ENCODE measurements around the gene HLA-DMA. TPM values are rescaled to one million over a fixed set of nuclear protein-coding genes. Genes with fewer than 3 reads are reported as not detected.

The HLA-DMA gene
- total and polyA plus RNA-seq, 2 of the 13 experiments (the other 11 are each of a cell fraction or from before 2014, with no cell fraction given): 0.70 to 0.71 TPM

- TF ChIP-seq KLF9 (CRISPR knock-in tag; IDR thresholded peaks at IDR 0.05; ENCODE audit: low read depth) (peak; percentile 21; the same call in 1 of the 2 replicates), ZNF720 (CRISPR knock-in tag; IDR thresholded peaks at IDR 0.05) (no peak), ZFY (CRISPR knock-in tag; IDR thresholded peaks at IDR 0.05) (peak; percentile 59; the same call in 1 of the 2 replicates), ZNF124 (CRISPR knock-in tag; IDR thresholded peaks at IDR 0.05) (no peak; the same call in 1 of the 2 replicates), SMYD3 (CRISPR knock-in tag; IDR thresholded peaks at IDR 0.05) (peak; percentile 52; the same call in 1 of the 2 replicates), KAT2B (IDR thresholded peaks at IDR 0.05; ENCODE audit: borderline replicate concordance, low read depth, low read length) (no peak), ZNF605 (CRISPR knock-in tag; IDR thresholded peaks at IDR 0.05) (peak; percentile 68), RNF2 (conservative IDR thresholded peaks at IDR 0.05; ENCODE audit: low read depth) (peak; percentile 55; the same call in 1 of the 2 replicates), YY1 (IDR thresholded peaks at IDR 0.05; ENCODE audit: insufficient read depth, insufficient replicate concordance, low read depth, low read length) (peak; percentile 93), ZNF766 (CRISPR knock-in tag; IDR thresholded peaks at IDR 0.05; ENCODE audit: borderline replicate concordance) (peak; percentile 74; the same call in 1 of the 2 replicates), HIVEP1 (CRISPR knock-in tag; IDR thresholded peaks at IDR 0.05) (peak; percentile 52), ZNF777 (CRISPR knock-in tag; IDR thresholded peaks at IDR 0.05) (no peak), HNRNPLL (IDR thresholded peaks at IDR 0.05; ENCODE audit: low read depth, low read length, poor library complexity, severe bottlenecking) (peak; percentile 62), ATF6 (CRISPR knock-in tag; conservative IDR thresholded peaks at IDR 0.05) (peak; percentile 73; the same call in 1 of the 2 replicates), ZNF138 (CRISPR knock-in tag; IDR thresholded peaks at IDR 0.05; ENCODE audit: low read depth) (peak; percentile 58; the same call in 1 of the 2 replicates), LCORL (IDR thresholded peaks at IDR 0.05) (no peak), LCORL (CRISPR knock-in tag; IDR thresholded peaks at IDR 0.05) (0 out of 2 replicates have a peak, but pooled peaks have one; percentile 43), HNF4G (IDR thresholded peaks at IDR 0.05; ENCODE audit: borderline replicate concordance, low read depth, low read length) (peak; percentile 15; the same call in 1 of the 2 replicates), HNF4G (CRISPR knock-in tag; IDR thresholded peaks at IDR 0.05; ENCODE audit: borderline replicate concordance, low read depth) (no peak), BCL6 (CRISPR knock-in tag; IDR thresholded peaks at IDR 0.05) (peak; percentile 55), ZHX1 (CRISPR knock-in tag; IDR thresholded peaks at IDR 0.05; ENCODE audit: low read depth) (peak; percentile 53)
- TF ChIP-seq, protein P1, sequence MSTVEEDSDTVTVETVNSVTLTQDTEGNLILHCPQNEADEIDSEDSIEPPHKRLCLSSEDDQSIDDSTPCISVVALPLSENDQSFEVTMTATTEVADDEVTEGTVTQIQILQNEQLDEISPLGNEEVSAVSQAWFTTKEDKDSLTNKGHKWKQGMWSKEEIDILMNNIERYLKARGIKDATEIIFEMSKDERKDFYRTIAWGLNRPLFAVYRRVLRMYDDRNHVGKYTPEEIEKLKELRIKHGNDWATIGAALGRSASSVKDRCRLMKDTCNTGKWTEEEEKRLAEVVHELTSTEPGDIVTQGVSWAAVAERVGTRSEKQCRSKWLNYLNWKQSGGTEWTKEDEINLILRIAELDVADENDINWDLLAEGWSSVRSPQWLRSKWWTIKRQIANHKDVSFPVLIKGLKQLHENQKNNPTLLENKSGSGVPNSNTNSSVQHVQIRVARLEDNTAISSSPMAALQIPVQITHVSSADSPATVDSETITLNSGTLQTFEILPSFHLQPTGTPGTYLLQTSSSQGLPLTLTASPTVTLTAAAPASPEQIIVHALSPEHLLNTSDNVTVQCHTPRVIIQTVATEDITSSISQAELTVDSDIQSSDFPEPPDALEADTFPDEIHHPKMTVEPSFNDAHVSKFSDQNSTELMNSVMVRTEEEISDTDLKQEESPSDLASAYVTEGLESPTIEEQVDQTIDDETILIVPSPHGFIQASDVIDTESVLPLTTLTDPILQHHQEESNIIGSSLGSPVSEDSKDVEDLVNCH (CRISPR knock-in tag; IDR thresholded peaks at IDR 0.05): no peak
These were observed 18.9 kb upstream of the HLA-DMA start (continued) for GRCh38 chr6:32971581-32972352.
